Stomach (tissue), 19 donors: ENCODE results near the gene CAPN15. TPM values are rescaled to one million over a fixed set of nuclear protein-coding genes. Genes with fewer than 3 reads are reported as not detected.
A peak's percentile ranks its signal among the peaks of the same experiment; 100 is the strongest.
"Not testable (repeated sequence)": the region's sequence is repeated elsewhere in the genome, so short reads cannot be mapped to it uniquely, and the experiment has no call there.

Source experiments
- DNase-seq, 2 donors: peaks; one replicate each; pipeline versions ENCODE4 v3.0.0 to v3.0.0-alpha.2; 2013 to 2019
- H3K27ac ChIP-seq, 5 donors: fragments of 200-600 bp in 4 of 5; sonication (generic) in 4 of 5; one replicate each; pipeline ENCODE4 v1.5.1; 2013 to 2019; ENCODE audit warnings: mild to moderate bottlenecking in 1 of 5, moderate library complexity in 1 of 5
- H3K27me3 ChIP-seq, 3 donors: fragments of 200-600 bp; sonication (generic); one replicate each; pipeline ENCODE4 v1.5.1; 2017 to 2019; ENCODE audit warnings: mixed run types in 1 of 3
- H3K36me3 ChIP-seq, 4 donors: fragments of 200-600 bp; sonication (generic); 1 replicate in 3 of 4; 2 replicates in 1 of 4; pipeline ENCODE4 v1.5.1; 2016 to 2019
- H3K4me1 ChIP-seq, 4 donors: fragments of 200-600 bp; sonication (generic); one replicate each; pipeline ENCODE4 v1.5.1; 2016 to 2019
- H3K4me3 ChIP-seq, 4 donors: fragments of 200-600 bp; sonication (generic) in 3 of 4; one replicate each; pipeline ENCODE4 v1.5.1; 2016 to 2019; ENCODE audit warnings: mild to moderate bottlenecking in 1 of 4
- H3K9me3 ChIP-seq, 4 donors: fragments of 200-600 bp; sonication (generic); one replicate each; pipeline ENCODE4 v1.5.1; 2016 to 2019
- EP300 ChIP-seq: sonication (generic); formaldehyde crosslinking; IDR thresholded peaks from one replicate; pipeline ENCODE4 v1.6.1; 2017; ENCODE audit warnings: antibody characterized with exemption
- POLR2A ChIP-seq, 4 donors: fragments of 450-650 bp; IDR thresholded peaks; one replicate each; pipeline ENCODE4 v1.6.1; 2016; ENCODE audit warnings: antibody characterized with exemption in 4 of 4, control low read depth in 2 of 4, mild to moderate bottlenecking in 1 of 4, moderate library complexity in 1 of 4
- POLR2AphosphoS5 ChIP-seq, 3 donors: sonication (generic); formaldehyde crosslinking; IDR thresholded peaks; one replicate each; pipeline ENCODE4 v1.6.1; 2016; ENCODE audit warnings: antibody characterized with exemption in 3 of 3
- WGBS, 5 donors: extraction: QIAGEN DNeasy Blood & Tissue Kit in 3 of 5; methylation state at CpG; one replicate each; pipeline versions ENCODE4 v1.1.5 to v1.1.7; 2013 to 2018; 5-methylcytosine and 5-hydroxymethylcytosine counted together
- intact Hi-C: fragments of 100-400 bp; cut with DNase I; formaldehyde crosslinking; loops from one replicate; pipeline ENCODE4 v1.15.1; 2023; ENCODE audit warnings: low total_unique reads
- long read RNA-seq, 10 donors: transcript quantifications; one replicate each; lab custom pipeline, GENCODE V29; 2026
- polyA plus RNA-seq, 3 donors: library from polyadenylated mRNA; stranded (reverse); fragments of 200-250 nt; gene quantifications; one replicate each; pipeline ENCODE4 v1.2.3, GENCODE V29; 2013
- total RNA-seq, 5 donors: library from RNA; depleted of rRNA; stranded (reverse); fragments of >200 nt; gene quantifications; one replicate each; pipeline versions ENCODE4 v1.1.0 to v1.2.3, GENCODE V29; 2014 to 2016
- TF ChIP-seq, protein P1 (sequence below), 7 experiments: fragments of 450-650 bp in 4 of 7; fragments of 200-600 bp in 3 of 7; sonication (generic) in 3 of 7; IDR thresholded peaks; one replicate each; pipeline ENCODE4 v1.5.1; 2016 to 2019; ENCODE audit warnings: antibody characterized with exemption in 7 of 7, control low read depth in 2 of 7, mild to moderate bottlenecking in 1 of 7
- donor health status: healthy with polysubstance abuse.
- donor health status: Bipolar disorder and iron deficiency.
- donor health status: healthy.

CAPN15 gene
- total RNA-seq = 100 to 1,000 TPM in 1 of 5 donors, 10 to 100 TPM in 4; 25.2 to 235 (median 83.5) TPM
- polyA plus RNA-seq = 10 to 100 TPM; 29.3 to 33.2 (median 29.6) TPM
- long read RNA-seq, donor 1 = 0 reads
- long read RNA-seq, donor 2, full-length matches to known transcripts = 2 of 2 reads
- long read RNA-seq, donor 2, partial matches to known transcripts = 0 of 2 reads
- long read RNA-seq, donor 2, other reads (novel, unspliced or antisense) = 0 of 2 reads
- long read RNA-seq, donor 3 = 0 reads
- long read RNA-seq, donor 4 = 0 reads
- long read RNA-seq, donor 5 = 0 reads
- long read RNA-seq, donor 6, partial matches to known transcripts = 0 of 2 reads
- long read RNA-seq, donor 6, other reads (novel, unspliced or antisense) = 0 of 2 reads
- long read RNA-seq, donor 7, partial matches to known transcripts = 0 of 2 reads
- long read RNA-seq, donor 7, other reads (novel, unspliced or antisense) = 0 of 2 reads
- long read RNA-seq, donor 8, full-length matches to known transcripts = 1 of 1 reads
- long read RNA-seq, donor 8, partial matches to known transcripts = 0 of 1 reads
- long read RNA-seq, donor 8, other reads (novel, unspliced or antisense) = 0 of 1 reads
- long read RNA-seq, donor 9, partial matches to known transcripts = 0 of 2 reads
- long read RNA-seq, donor 9, other reads (novel, unspliced or antisense) = 0 of 2 reads
- long read RNA-seq, donor 10 = 0 reads

DNA sequence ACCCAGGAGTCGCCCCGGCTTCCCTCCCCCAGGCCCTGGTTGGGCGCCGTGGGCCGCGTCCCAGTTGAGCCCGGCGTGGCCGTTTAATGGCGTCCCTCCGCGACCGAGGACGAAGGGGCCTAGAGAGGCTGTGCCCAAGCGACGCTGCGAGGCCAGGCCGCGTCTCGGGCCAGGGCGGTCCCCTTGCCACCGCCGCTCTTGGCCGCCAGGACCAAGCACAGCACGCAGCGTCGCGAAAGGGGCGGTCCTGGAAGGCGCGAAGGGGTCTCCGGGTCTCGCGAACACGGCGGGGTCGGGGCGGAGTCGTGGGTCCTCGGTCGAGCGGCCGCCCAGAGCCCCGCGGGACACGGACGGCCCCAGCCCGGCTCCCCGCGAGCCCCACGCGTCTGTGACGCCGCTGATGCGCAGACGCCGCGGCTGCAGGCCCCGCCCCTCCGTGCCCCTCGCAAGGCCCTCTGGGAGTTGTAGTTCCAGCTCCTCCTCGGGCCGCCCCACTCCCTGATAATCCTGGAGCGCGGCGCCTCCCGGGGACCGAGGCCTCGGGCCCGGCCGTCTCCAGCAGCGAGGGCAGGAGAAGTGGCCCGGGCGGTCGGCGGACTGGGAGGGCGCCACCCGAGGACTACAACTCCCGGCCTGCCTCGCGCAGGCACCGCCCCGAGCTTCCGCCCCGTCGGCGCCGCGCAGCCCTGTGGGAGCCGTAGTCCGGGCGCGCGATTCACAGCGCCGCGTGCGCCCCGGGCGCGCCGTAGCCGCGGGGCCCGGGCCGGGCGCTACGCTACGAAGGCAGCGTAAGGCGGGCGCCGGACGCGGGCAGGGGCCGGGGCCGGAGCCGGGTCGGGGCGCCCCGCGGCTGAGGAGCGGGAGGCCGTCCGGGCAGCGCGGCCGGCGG is at the start of gene CAPN15:
Gene CAPN15, plus strand, starts transcription at position 698 of the 889 bp plus-strand sequence. CDS start 19,127 bp downstream, outside the sequence.
- H3K27ac ChIP-seq = peak within 1 kb of the TSS; percentile 95 to 99 (median 98)
- no peaks in the 10 kb centered on the region for H3K27me3 ChIP-seq
- H3K4me3 ChIP-seq = peak within 1 kb of the TSS; percentile 64 to 90 (median 78)
- intact Hi-C loops = no loop called here
- peaks cover 40 to 66% (median 59%) of the 10 kb centered on the region in 4 donors for H3K4me1 ChIP-seq
- WGBS, 5 donors = 0% methylated on average over 11 to 124 of the region's 129 CpGs
- H3K9me3 ChIP-seq = no peaks in the 10 kb centered on the region
- peak; percentile 90 to 96 for DNase-seq
- H3K36me3 ChIP-seq = peaks cover 0 to 7% (median 3%) of the 10 kb centered on the region in 4 donors
- TF ChIP-seq POLR2AphosphoS5 (IDR thresholded peaks at IDR 0.05) (peak; percentile 13 to 85 (median 80)), POLR2A (IDR thresholded peaks at IDR 0.05) (peak in 1 of 4 donors; percentile 45), EP300 (no peak)
- TF ChIP-seq, protein P1, sequence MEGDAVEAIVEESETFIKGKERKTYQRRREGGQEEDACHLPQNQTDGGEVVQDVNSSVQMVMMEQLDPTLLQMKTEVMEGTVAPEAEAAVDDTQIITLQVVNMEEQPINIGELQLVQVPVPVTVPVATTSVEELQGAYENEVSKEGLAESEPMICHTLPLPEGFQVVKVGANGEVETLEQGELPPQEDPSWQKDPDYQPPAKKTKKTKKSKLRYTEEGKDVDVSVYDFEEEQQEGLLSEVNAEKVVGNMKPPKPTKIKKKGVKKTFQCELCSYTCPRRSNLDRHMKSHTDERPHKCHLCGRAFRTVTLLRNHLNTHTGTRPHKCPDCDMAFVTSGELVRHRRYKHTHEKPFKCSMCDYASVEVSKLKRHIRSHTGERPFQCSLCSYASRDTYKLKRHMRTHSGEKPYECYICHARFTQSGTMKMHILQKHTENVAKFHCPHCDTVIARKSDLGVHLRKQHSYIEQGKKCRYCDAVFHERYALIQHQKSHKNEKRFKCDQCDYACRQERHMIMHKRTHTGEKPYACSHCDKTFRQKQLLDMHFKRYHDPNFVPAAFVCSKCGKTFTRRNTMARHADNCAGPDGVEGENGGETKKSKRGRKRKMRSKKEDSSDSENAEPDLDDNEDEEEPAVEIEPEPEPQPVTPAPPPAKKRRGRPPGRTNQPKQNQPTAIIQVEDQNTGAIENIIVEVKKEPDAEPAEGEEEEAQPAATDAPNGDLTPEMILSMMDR (IDR thresholded peaks at IDR 0.05) = peak in 3 of 7 experiments; percentile 20 to 70 (median 32)

DNA sequence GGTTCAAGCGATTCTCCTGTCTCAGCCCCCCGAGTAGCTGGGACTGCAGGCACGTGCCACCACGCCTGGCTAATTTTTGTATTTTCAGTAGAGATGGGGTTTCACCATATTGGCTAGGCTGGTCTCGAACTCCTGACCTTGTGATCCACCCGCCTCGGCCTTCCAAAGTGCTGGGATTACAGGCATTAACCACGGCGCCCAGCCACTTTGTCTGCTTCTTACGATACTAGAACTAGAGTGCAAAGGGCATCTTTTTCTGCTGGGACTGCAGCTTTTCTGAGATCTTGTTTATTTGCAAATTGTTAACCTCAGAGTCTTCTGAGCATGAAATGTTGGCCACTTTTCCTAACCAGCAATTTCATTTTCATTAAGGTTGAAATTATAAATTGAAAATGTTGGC is 49.2 kb upstream of the CAPN15 start:
- intact Hi-C loops, H3K4me3 ChIP-seq, H3K27me3 ChIP-seq, DNase-seq, H3K4me1 ChIP-seq, H3K27ac ChIP-seq, H3K9me3 ChIP-seq: not testable (repeated sequence)
- peaks cover 0 to 38% (median 22%) of the 10 kb centered on the region in 4 donors for H3K36me3 ChIP-seq
- WGBS, 5 donors = 77 to 94% (median 81%) methylated on average over 10 of the region's 10 CpGs

DNA sequence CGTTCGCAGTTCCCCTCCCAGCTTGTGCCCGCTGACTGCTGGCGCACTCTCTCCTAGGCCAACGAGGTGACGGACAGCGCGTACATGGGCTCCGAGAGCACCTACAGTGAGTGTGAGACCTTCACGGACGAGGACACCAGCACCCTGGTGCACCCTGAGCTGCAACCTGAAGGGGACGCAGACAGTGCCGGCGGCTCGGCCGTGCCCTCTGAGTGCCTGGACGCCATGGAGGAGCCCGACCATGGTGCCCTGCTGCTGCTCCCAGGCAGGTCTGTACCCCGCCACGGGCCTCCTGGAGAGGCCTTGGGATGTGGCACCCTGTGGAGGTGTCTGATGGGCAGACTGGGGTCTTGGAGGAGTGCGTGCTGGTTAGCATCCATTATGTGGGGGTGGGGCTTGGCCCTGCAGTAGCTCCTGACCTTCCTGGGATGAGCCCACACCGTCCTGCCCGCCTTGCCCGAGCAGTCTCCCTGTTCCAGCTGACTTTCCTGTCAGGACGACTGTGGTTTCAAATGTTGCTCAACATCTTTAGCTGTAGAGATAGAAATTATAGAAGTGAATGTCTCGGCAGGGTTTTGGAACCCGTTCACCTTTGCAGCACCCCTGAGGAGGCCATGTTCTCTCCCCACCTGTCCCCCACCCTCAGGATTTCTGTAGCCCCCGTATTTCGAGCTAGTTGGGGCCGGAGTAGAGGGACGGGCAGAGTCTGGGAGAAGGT is 44.9 kb upstream of the CAPN15 start:
- H3K4me3 ChIP-seq = no peak overlapping the region
- no peak for TF ChIP-seq EP300
- no peak for TF ChIP-seq POLR2AphosphoS5 (IDR thresholded peaks at IDR 0.05)
- no peak for TF ChIP-seq POLR2A (IDR thresholded peaks at IDR 0.05)
- TF ChIP-seq, protein P1 (IDR thresholded peaks at IDR 0.05) = no peak
- no peak for DNase-seq
- H3K9me3 ChIP-seq = no peaks in the 10 kb centered on the region
- peaks cover 0 to 58% (median 23%) of the 10 kb centered on the region in 4 donors for H3K36me3 ChIP-seq
- 89 to 94% (median 93%) methylated on average over 28 to 31 of the region's 31 CpGs for WGBS, 5 donors
- H3K27me3 ChIP-seq = no peaks in the 10 kb centered on the region
- intact Hi-C loops = no loop called here
- no peak overlapping the region for H3K27ac ChIP-seq
- no peaks in the 10 kb centered on the region for H3K4me1 ChIP-seq

DNA sequence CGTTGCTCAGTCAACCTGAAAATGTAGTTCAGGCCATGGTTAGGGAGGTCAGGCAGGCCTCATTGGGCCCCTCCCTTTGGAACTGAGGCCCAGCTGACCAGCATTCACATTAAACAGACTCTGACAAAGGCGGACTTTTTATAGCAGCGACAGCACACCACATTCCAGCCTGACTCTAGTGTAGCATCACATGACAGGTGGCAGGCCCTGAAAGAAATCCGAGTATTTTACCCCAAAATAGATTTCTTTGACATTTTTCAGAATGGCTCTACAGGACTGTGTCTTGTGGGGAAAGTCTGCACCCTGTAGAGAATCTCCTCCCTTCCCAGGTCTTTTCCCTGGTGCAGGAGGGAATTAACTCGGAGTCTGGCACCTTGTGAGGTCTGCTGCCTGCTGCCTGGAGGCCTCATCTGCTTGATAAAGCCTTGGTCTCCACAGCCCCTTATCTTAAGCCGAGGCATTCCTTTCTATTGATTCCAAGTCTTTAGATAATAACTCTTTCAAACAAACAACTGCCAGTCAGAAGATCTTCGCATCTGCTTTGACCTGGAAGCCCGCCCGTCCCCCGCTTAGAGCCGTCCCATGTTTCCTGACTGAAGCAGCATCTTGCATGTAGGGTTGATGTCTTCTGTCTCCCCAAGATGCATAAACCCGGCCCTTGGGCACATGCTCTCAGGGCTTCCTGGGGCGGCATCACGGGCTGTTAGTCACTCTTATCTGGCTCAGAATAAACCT is 44.0 kb upstream of the CAPN15 start:
- intact Hi-C loops = no loop called here

More for the DNA sequence above, 44.0 kb upstream of the CAPN15 start:
- 71 to 75% (median 73%) methylated on average over 14 of the region's 14 CpGs for WGBS, 5 donors
- TF ChIP-seq EP300 (no peak), POLR2A (IDR thresholded peaks at IDR 0.05) (no peak), POLR2AphosphoS5 (IDR thresholded peaks at IDR 0.05) (no peak)
- TF ChIP-seq, protein P1 (IDR thresholded peaks at IDR 0.05) = no peak
- Histone ChIP-seq H3K27ac (no peak overlapping the region), H3K4me1 (no peaks in the 10 kb centered on the region), H3K4me3 (no peak overlapping the region), H3K27me3 (no peaks in the 10 kb centered on the region), H3K9me3 (no peaks in the 10 kb centered on the region), H3K36me3 (peaks cover 0 to 59% (median 26%) of the 10 kb centered on the region in 4 donors)
- DNase-seq = no peak
